T-helper 2 cell treated with Interferon-gamma antibody and Interleukin-4, amounts not matched to agents 5 μg/mL and 100 μg/mL, for 36 hours (primary cell): Measurements from ENCODE around the gene NCF2.

ENCODE experiments used
- DNase-seq: peaks from one replicate; pipeline ENCODE4 v3.0.0; 2021; ENCODE audit warnings: low spot score
- H3K27ac Mint-ChIP-seq: one replicate; pipeline ENCODE4 v1.8.0; 2021; ENCODE audit warnings: mild to moderate bottlenecking, mixed read lengths
- H3K27me3 Mint-ChIP-seq: one replicate; pipeline ENCODE4 v1.8.0; 2021; ENCODE audit warnings: low read depth, mixed read lengths
- H3K36me3 Mint-ChIP-seq: one replicate; pipeline ENCODE4 v1.8.0; 2021; ENCODE audit warnings: low read depth, mixed read lengths
- H3K4me1 Mint-ChIP-seq: one replicate; pipeline ENCODE4 v1.8.0; 2021; ENCODE audit warnings: low read depth, mixed read lengths
- H3K4me3 Mint-ChIP-seq: one replicate; pipeline ENCODE4 v1.8.0; 2022; ENCODE audit warnings: mild to moderate bottlenecking, moderate library complexity, mixed read lengths
- H3K9me3 Mint-ChIP-seq: one replicate; pipeline ENCODE4 v1.8.0; 2021; ENCODE audit warnings: mixed read lengths

Gene NCF2

DNA sequence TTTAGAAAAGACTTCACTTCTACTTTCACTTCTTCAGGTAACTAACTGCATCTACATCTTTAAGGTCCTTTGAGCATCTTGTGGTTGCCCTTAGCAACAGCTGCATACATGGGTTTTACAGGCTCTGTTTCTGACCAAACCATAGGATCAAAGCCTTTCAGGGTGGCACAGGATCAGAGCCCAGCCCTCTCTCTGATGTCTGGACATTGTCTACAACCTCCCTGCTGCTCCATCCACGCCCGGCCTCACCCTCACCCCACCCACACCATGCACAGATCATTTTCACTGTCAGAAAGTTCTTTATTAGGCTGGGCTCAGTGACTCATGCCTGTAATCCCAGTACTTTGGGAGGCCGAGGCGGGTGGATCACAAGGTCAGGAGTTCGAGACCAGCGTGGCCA, 5.2 kb downstream of the NCF2 start:
- Mint-ChIP-seq H3K36me3 (peaks cover 11% of the 10 kb centered on the region), H3K4me1 (peaks cover 32% of the 10 kb centered on the region), H3K4me3 (no peak overlapping the region), H3K27me3 (no peaks in the 10 kb centered on the region), H3K9me3 (no peaks in the 10 kb centered on the region), H3K27ac (peak overlapping the region; percentile 33)
- no peak for DNase-seq

DNA sequence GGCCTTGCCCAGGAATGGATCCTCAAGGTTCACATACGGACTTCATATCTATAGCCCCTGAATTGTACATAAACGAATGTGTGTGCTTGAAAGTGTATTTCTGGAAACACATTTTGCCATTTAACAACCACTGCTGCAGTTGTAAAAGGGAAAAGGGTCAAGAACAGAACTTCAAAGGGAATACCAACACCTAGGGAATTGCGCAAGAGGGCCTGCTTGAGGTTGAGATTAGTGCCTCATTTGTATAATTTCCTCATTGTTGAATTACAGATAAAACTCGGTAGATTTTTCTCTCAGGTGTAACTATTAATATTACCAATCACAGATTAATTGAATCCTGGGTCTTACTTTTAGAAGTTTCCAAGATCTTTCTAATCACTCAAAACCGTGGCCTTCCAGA, 6.1 kb downstream of the NCF2 start:
- H3K9me3 Mint-ChIP-seq: no peaks in the 10 kb centered on the region
- H3K27ac Mint-ChIP-seq: no peak overlapping the region
- H3K36me3 Mint-ChIP-seq: peaks cover 10% of the 10 kb centered on the region
- no peaks in the 10 kb centered on the region for H3K27me3 Mint-ChIP-seq
- H3K4me3 Mint-ChIP-seq: no peak overlapping the region
- peaks cover 29% of the 10 kb centered on the region for H3K4me1 Mint-ChIP-seq
- DNase-seq: no peak

DNA sequence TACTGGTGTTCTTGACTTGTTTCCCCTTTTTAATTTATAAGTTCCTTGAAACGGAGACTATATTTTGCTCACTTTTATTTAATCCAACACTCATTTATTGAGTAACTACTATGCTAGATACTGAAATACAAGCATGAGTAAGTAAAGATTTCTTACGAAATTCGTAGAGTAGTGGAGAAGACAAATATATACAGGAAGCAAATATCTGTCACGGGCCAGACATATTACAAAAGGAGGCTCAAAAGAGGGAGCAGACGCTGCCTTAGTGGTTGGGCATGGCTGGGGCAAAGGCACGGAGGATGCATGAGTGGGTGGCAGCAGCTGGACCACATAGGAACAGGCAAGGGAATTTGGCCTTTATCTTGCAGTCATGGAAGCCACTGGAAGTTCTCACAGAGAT, 6.8 kb downstream of the NCF2 start:
- peaks cover 10% of the 10 kb centered on the region for H3K36me3 Mint-ChIP-seq

GRCh38 chr1:183582021-183582713, 8.1 kb downstream of the NCF2 start:
- DNase-seq: no peak
- peaks cover 10% of the 10 kb centered on the region for H3K36me3 Mint-ChIP-seq
- H3K27me3 Mint-ChIP-seq: no peaks in the 10 kb centered on the region
- H3K27ac Mint-ChIP-seq: no peak overlapping the region
- no peak overlapping the region for H3K4me3 Mint-ChIP-seq
- no peaks in the 10 kb centered on the region for H3K9me3 Mint-ChIP-seq
- peaks cover 22% of the 10 kb centered on the region for H3K4me1 Mint-ChIP-seq

More for the DNA sequence above, 6.8 kb downstream of the NCF2 start:
- Mint-ChIP-seq H3K9me3 (no peaks in the 10 kb centered on the region), H3K27me3 (no peaks in the 10 kb centered on the region), H3K4me3 (no peak overlapping the region), H3K27ac (no peak overlapping the region), H3K4me1 (peaks cover 22% of the 10 kb centered on the region)
- DNase-seq: no peak

DNA sequence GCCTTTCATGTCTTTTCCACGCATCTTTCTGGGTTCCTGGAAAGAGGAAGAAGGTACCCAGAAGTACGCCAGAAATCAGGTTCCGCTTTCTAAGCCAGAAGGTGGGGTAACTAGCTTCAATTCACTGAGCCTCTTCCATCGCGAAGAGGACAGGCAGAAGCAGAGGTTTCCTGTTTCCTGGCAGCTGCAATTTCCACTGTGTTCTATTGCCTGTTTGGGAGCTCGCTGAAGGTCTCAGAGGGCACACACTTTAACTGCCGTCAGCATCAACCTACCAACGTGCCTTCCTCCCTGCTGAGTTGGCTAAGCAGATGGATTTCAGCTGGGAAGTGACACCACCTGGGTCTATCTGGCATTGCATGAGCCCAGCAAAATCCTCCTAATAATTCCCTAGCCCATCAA, 10.0 kb downstream of the NCF2 start:
- H3K27ac Mint-ChIP-seq: peak overlapping the region; percentile 82
- no peak for DNase-seq

DNA sequence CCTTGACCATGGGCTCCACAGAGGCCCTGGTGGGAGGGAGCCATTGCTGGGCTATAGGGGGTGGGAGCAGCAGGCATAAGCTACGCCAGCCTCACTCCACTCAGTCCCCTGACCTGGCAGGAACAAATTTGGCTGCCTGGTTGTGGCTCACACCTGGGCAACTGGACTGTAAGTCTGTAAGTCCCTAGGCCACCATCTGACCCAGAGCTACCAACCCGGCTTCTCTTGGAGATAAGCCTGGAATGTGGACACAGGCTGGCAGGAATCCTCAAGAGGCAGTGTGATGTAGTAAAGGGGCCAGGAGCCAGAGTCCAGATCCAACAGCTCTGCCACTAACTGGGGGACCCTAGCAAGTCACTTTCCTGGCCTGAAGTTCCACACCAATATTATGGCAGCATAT, 11.4 kb downstream of the NCF2 start:
- H3K27me3 Mint-ChIP-seq: no peaks in the 10 kb centered on the region
- no peak for DNase-seq
- no peak overlapping the region for H3K4me3 Mint-ChIP-seq
- H3K9me3 Mint-ChIP-seq: no peaks in the 10 kb centered on the region
- H3K36me3 Mint-ChIP-seq: peaks cover 10% of the 10 kb centered on the region
- H3K27ac Mint-ChIP-seq: no peak overlapping the region
- H3K4me1 Mint-ChIP-seq: peaks cover 16% of the 10 kb centered on the region

More for the DNA sequence above, 10.0 kb downstream of the NCF2 start:
- no peaks in the 10 kb centered on the region for H3K9me3 Mint-ChIP-seq
- peaks cover 22% of the 10 kb centered on the region for H3K4me1 Mint-ChIP-seq
- H3K27me3 Mint-ChIP-seq: no peaks in the 10 kb centered on the region
- H3K4me3 Mint-ChIP-seq: peak overlapping the region; percentile 56
- peaks cover 13% of the 10 kb centered on the region for H3K36me3 Mint-ChIP-seq

GRCh38 chr1:183577897-183578465, 12.3 kb downstream of the NCF2 start:
- DNase-seq: no peak
- Mint-ChIP-seq H3K9me3 (no peaks in the 10 kb centered on the region), H3K4me3 (no peak overlapping the region), H3K27ac (no peak overlapping the region), H3K27me3 (no peaks in the 10 kb centered on the region), H3K36me3 (peaks cover 12% of the 10 kb centered on the region), H3K4me1 (peaks cover 16% of the 10 kb centered on the region)

DNA sequence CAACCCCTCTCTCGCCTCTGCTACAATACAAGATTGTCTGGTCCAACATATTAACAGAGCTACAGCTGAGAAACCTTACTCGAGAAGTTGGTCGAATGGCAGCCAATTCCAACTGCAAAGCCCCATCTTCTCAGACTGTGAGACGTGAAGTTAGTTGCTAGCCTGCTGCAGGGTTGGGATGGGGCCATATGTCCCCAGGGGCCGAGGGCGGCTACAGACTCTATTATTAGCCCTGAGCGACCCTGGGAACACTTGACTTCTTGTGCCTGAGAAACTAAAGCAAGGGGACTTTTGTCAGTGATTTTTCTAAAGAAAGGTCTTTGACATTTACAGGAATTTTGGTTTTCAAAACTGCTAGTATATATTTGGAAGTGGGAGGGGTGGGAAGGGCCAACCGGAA, 13.7 kb downstream of the NCF2 start:
- H3K27ac Mint-ChIP-seq: no peak overlapping the region
- H3K9me3 Mint-ChIP-seq: no peaks in the 10 kb centered on the region
- H3K36me3 Mint-ChIP-seq: peaks cover 8% of the 10 kb centered on the region
- no peak overlapping the region for H3K4me3 Mint-ChIP-seq
- no peak for DNase-seq
- peaks cover 16% of the 10 kb centered on the region for H3K4me1 Mint-ChIP-seq
- H3K27me3 Mint-ChIP-seq: no peaks in the 10 kb centered on the region

DNA sequence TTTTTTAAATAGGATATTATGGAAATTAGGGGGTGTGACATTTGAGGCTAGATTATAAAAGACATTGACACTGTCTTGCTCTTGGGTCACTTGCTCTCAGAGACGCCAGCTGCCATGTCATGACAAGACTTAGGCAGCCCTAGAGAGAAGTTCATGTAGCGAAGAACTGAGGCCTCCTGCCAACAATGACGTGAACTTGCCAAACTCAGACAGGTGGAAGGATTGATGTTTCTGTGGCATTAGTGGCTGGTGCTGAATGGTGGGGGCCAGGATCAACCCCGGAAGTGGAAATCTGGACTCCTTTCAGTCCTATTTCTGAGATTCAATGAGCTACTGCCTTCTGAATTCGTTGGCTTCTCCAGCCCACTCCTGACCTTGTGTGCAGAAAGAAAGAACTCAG, 14.7 kb downstream of the NCF2 start:
- Mint-ChIP-seq H3K27ac (no peak overlapping the region), H3K4me3 (no peak overlapping the region), H3K27me3 (no peaks in the 10 kb centered on the region), H3K4me1 (peaks cover 14% of the 10 kb centered on the region), H3K36me3 (peaks cover 8% of the 10 kb centered on the region), H3K9me3 (no peaks in the 10 kb centered on the region)
- no peak for DNase-seq

DNA sequence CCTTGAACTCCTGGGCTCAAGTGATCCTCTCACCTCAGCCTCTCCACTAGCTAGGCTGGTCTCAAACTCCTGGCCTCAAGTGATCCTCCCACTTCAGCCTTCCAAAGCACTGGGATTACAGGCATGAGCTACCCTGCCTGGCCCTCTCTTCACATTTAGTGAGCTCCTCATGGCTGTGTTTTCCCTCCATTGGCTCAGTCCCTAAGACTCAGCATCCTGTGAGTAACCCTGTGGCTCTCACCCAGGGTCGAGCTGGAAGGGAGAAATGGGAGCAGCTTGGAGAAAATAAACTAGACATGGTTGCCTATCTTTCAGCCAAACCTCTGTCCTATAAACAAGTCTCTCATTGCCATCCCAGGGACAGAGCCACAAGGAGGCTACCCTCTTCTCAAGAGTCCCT, 17.5 kb downstream of the NCF2 start:
- H3K4me3 Mint-ChIP-seq: no peak overlapping the region
- no peaks in the 10 kb centered on the region for H3K9me3 Mint-ChIP-seq
- H3K36me3 Mint-ChIP-seq: peaks cover 8% of the 10 kb centered on the region
- no peaks in the 10 kb centered on the region for H3K4me1 Mint-ChIP-seq
- no peak overlapping the region for H3K27ac Mint-ChIP-seq
- H3K27me3 Mint-ChIP-seq: no peaks in the 10 kb centered on the region
- DNase-seq: no peak

GRCh38 chr1:183571678-183572268, 18.5 kb downstream of the NCF2 start:
- Mint-ChIP-seq H3K4me3 (no peak overlapping the region), H3K9me3 (no peaks in the 10 kb centered on the region), H3K4me1 (peaks cover 5% of the 10 kb centered on the region), H3K27me3 (no peaks in the 10 kb centered on the region), H3K27ac (no peak overlapping the region), H3K36me3 (peaks cover 8% of the 10 kb centered on the region)
- DNase-seq: no peak

GRCh38 chr1:183570451-183570850, 19.8 kb downstream of the NCF2 start:
- Mint-ChIP-seq H3K36me3 (peaks cover 6% of the 10 kb centered on the region), H3K27ac (no peak overlapping the region), H3K27me3 (no peaks in the 10 kb centered on the region), H3K9me3 (no peaks in the 10 kb centered on the region), H3K4me3 (no peak overlapping the region), H3K4me1 (peaks cover 5% of the 10 kb centered on the region)
- DNase-seq: no peak

- Mint-ChIP-seq H3K27me3 (no peaks in the 10 kb centered on the region), H3K27ac (no peak overlapping the region), H3K36me3 (peaks cover 8% of the 10 kb centered on the region), H3K4me3 (no peak overlapping the region), H3K9me3 (no peaks in the 10 kb centered on the region), H3K4me1 (peaks cover 5% of the 10 kb centered on the region)
- DNase-seq: no peak
Measured at GRCh38 chr1:183569801-183570200, 20.5 kb downstream of the NCF2 start.

DNA sequence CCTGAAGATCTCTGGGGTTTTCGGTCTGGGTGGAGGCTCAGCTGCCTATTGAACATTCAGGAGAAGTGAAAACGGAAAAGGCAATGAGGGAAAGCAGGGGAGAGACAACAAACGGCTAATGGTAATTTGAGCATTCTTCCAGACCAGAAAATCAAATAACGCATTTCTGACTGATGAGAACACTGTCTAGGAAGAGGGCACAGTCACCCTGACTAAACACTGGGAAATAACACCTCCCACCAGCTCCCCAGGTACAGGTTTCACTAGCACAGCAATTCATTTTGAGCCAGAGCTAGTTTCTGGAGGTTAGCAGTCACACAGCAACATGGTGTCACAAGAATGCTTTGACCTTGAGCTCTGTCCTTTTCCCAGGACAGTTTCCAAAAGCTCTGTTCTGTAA, 21.1 kb downstream of the NCF2 start:
- DNase-seq: no peak
- no peaks in the 10 kb centered on the region for H3K9me3 Mint-ChIP-seq
- H3K36me3 Mint-ChIP-seq: peaks cover 8% of the 10 kb centered on the region
- no peak overlapping the region for H3K27ac Mint-ChIP-seq
- peaks cover 5% of the 10 kb centered on the region for H3K4me1 Mint-ChIP-seq
- H3K4me3 Mint-ChIP-seq: no peak overlapping the region
- H3K27me3 Mint-ChIP-seq: no peaks in the 10 kb centered on the region
